Muscle layer of duodenum (tissue), 2 donors: ENCODE data around the gene SMIM45.

Experiments
- H3K27ac ChIP-seq: one replicate; pipeline ENCODE4 v1.7.0; 2013; ENCODE audit warnings: mild to moderate bottlenecking, low read length
- H3K27me3 ChIP-seq: one replicate; pipeline ENCODE4 v1.7.0; 2013; ENCODE audit warnings: low read depth, mild to moderate bottlenecking, control low read depth, low read length
- H3K36me3 ChIP-seq, 2 donors: one replicate each; pipeline ENCODE4 v1.7.0; 2013; ENCODE audit warnings: low read length in 2 of 2, control low read depth in 1 of 2, mild to moderate bottlenecking in 1 of 2; ENCODE audit not compliant: insufficient read depth in 2 of 2, control insufficient read depth in 1 of 2
- H3K4me1 ChIP-seq, 2 donors: one replicate each; pipeline ENCODE4 v1.7.0; 2013; ENCODE audit warnings: low read length in 2 of 2, mild to moderate bottlenecking in 2 of 2, control low read depth in 1 of 2, moderate library complexity in 1 of 2; ENCODE audit not compliant: insufficient read depth in 2 of 2, control insufficient read depth in 1 of 2
- H3K4me3 ChIP-seq, 2 donors: one replicate each; pipeline ENCODE4 v1.7.0; 2013; ENCODE audit warnings: low read length in 2 of 2, low read depth in 1 of 2, mild to moderate bottlenecking in 1 of 2
- H3K9me3 ChIP-seq, 2 donors: one replicate each; pipeline ENCODE4 v1.7.0; 2013; ENCODE audit warnings: low read length in 2 of 2, control low read depth in 1 of 2, mild to moderate bottlenecking in 1 of 2; ENCODE audit not compliant: control insufficient read depth in 1 of 2
- donor health status: healthy.

SMIM45 gene

DNA sequence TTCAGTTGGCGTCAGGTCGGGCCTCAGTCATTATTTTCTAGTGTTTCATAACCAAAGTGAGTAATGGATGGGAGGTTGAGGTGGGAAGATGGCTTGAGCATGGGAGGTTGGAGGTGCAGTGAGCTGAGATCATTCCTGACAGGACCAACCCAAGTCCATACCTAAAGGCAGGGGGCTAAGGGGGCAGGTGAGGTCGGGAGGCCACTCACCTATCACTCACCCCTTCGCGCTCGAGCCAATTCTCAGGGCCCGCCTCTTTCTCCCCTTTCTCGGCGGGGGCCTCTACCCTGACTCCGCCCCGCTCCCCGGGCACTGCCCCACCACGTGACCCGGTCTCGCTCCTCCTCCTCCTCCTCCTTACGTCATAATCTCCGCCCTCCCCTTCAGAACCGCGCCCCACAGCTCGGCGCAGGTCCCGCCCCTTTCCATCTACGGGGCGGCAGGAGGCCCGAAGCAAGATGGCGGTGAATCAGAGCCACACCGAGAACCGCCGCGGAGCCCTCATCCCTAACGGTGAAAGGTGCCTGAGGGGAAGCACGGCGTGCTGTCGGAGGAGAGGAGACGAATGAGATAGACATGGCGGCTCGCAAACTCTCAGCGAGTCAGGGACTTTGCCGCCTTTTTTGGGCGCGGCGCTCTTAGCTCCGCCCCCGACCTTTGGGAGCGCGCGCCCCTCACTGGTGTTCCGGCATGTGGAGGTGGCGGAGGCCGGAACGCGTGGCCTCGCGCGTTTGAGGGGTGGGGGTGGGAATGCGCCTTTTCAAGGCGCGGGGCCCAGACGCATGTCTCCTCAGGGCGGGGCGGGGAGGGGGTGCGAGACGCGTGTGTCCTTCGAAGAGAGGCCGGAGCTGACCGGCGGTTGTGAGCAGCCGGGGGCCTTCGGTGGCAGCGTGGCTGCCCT is 46.7 kb downstream of the SMIM45 start, which contains the start of gene WBP2NL:
TSS of gene WBP2NL (plus strand) at position 428 of the 901 bp plus-strand sequence. CDS start at position 459, 31 bp downstream.
- H3K9me3 ChIP-seq = peaks cover 0 to 16% of the 10 kb centered on the region in 2 donors
- H3K27ac ChIP-seq = no peak within 1 kb of the TSS
- no peaks in the 10 kb centered on the region for H3K4me1 ChIP-seq
- H3K36me3 ChIP-seq = no peaks in the 10 kb centered on the region
- H3K4me3 ChIP-seq = peak within 1 kb of the TSS; percentile 63 to 65
- H3K27me3 ChIP-seq = no peaks in the 10 kb centered on the region

DNA sequence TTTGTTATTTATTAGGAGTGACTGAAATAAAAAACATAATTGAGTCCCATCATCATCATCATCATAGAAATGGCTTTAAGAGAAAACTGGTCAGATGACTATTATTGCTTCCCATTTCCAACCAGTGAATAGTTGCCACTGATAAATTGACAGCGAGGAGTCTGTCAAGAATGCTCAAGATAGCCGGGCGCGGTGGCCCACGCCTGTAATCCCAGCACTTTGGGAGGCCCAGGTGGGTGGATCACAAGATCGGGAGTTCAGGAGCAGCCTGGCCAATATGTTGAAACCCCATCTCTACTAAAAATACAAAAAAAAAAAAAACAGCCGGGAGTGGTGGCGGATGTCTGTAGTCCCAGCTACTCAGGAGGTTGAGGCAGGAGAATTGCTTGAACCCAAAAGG is 48.5 kb downstream of the SMIM45 start:
- peaks cover 0 to 19% of the 10 kb centered on the region in 2 donors for H3K9me3 ChIP-seq
- H3K27ac ChIP-seq = no peak overlapping the region

DNA sequence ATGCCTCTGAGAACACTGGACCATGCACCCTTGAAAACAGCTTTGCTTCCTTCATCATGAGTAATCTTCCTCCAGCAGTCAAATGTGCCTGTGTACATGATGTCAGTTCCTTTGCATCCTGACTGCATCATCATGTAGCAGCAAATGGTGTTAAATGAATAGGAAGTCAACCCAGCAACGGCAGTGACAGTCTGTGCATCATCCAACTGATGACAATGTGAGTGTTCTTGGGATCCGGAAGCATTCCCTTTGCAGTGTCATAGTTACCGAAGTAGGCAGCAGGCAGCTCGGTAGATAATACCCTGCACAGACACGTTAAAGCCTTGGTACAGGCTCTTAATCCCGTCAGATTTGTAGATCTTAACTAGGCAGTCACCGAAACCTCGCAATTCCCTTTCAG is 49.2 kb downstream of the SMIM45 start:
- H3K27me3 ChIP-seq = no peaks in the 10 kb centered on the region
- no peaks in the 10 kb centered on the region for H3K4me1 ChIP-seq
- H3K4me3 ChIP-seq = no peak overlapping the region
- no peaks in the 10 kb centered on the region for H3K36me3 ChIP-seq
- no peak overlapping the region for H3K27ac ChIP-seq
- H3K9me3 ChIP-seq = peaks cover 0 to 23% of the 10 kb centered on the region in 2 donors

More for the DNA sequence above, 48.5 kb downstream of the SMIM45 start:
- Histone ChIP-seq H3K4me3 (no peak overlapping the region), H3K36me3 (no peaks in the 10 kb centered on the region), H3K4me1 (no peaks in the 10 kb centered on the region), H3K27me3 (no peaks in the 10 kb centered on the region)

DNA sequence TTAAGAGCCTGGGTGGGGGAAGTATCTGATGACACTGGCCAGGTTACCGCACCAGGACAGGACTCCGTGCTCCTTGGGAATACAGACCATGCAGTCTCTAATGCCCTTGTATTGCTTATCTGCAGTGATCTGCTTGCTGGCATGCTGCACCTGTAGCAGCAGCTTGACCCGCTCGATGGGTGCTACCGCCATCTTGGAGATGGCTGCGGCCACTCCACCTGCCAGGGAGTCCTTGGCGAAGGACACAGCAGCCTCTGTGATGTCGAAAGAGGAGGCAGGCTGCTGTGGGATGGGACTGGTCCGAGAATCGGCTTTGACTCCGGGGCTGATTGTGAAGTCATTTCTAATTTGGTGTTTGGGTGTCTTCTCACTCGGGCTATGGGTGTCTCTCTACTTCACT is 49.8 kb downstream of the SMIM45 start:
- Histone ChIP-seq H3K4me1 (no peaks in the 10 kb centered on the region), H3K27me3 (no peaks in the 10 kb centered on the region), H3K9me3 (peaks cover 0 to 23% of the 10 kb centered on the region in 2 donors), H3K4me3 (no peak overlapping the region), H3K36me3 (no peaks in the 10 kb centered on the region), H3K27ac (no peak overlapping the region)

DNA sequence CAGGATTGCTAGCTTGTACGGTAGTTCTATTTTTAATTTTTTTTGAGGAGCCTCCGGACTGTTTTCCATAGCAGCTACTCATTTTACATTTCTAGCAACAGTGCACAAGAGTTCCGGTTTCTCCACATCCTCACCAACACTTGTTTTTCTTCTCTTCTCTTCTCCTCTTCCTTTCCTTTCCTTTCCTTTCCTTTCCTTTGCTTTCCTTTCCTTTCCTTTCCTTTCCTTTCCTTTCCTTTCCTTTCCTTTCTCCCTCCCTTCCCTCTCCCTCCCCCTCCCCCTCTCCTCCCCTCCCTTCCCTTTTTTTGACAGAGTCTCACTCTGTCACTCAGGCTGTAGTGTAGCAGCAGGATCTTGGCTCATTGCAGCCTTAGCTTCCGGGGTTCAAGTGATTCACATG is 56.0 kb downstream of the SMIM45 start:
- Histone ChIP-seq H3K27ac (no peak overlapping the region), H3K4me3 (no peak overlapping the region), H3K27me3 (no peaks in the 10 kb centered on the region), H3K4me1 (no peaks in the 10 kb centered on the region), H3K9me3 (peaks cover 0 to 22% of the 10 kb centered on the region in 2 donors), H3K36me3 (no peaks in the 10 kb centered on the region)
